Thoracic aorta (tissue), 2 donors: ENCODE measurements around the gene MYL6. TPM values are rescaled to one million over a fixed set of nuclear protein-coding genes. Genes with fewer than 3 reads are reported as not detected.
"Not testable (repeated sequence)": the region's sequence is repeated elsewhere in the genome, so short reads cannot be mapped to it uniquely, and the experiment has no call there.

Source experiments
- ATAC-seq: fragments of 150-250 bp; one replicate; pipeline ENCODE4 v1.8.0; 2017; ENCODE audit warnings: low read depth; ENCODE audit not compliant: insufficient number of reproducible peaks, low FRiP score
- DNase-seq: peaks from one replicate; pipeline ENCODE4 v3.0.0-alpha.2; 2020; ENCODE audit warnings: low spot score
- H3K27ac ChIP-seq, 2 donors: fragments of 200-600 bp; sonication (generic); 1 replicate in 1 of 2; 2 replicates in 1 of 2; pipeline ENCODE4 v1.5.1; 2016; ENCODE audit warnings: mild to moderate bottlenecking in 2 of 2, moderate library complexity in 2 of 2
- H3K27me3 ChIP-seq: fragments of 200-600 bp; sonication (generic); replicated peaks from 2 replicates; pipeline ENCODE4 v1.6.0; 2016; ENCODE audit warnings: mild to moderate bottlenecking; ENCODE audit not compliant: insufficient read depth
- H3K36me3 ChIP-seq: fragments of 200-600 bp; sonication (generic); one replicate; pipeline ENCODE4 v1.5.1; 2016
- H3K4me1 ChIP-seq, 2 donors: fragments of 200-600 bp; sonication (generic); 1 replicate in 1 of 2; 2 replicates in 1 of 2; pipeline versions ENCODE4 v1.5.1 to v1.6.0; 2016; ENCODE audit warnings: low read depth in 2 of 2, mild to moderate bottlenecking in 1 of 2; ENCODE audit not compliant: control insufficient read depth in 1 of 2
- H3K4me3 ChIP-seq: fragments of 200-600 bp; sonication (generic); 2 replicates; pipeline ENCODE4 v1.5.1; 2016; ENCODE audit warnings: mild to moderate bottlenecking
- H3K9me3 ChIP-seq: fragments of 200-600 bp; sonication (generic); 2 replicates; pipeline ENCODE4 v1.5.1; 2016
- CTCF ChIP-seq: fragments of 200-600 bp; sonication (generic); IDR thresholded peaks from one replicate; pipeline ENCODE4 v1.5.1; 2019; ENCODE audit warnings: antibody characterized with exemption
- total RNA-seq, 2 donors: library from RNA; depleted of rRNA; stranded (reverse); fragments of >200 nt; gene quantifications; one replicate each; pipeline versions ENCODE4 v1.1.0 to v1.2.3, GENCODE V29; 2016

Gene MYL6
- total RNA-seq, 2 donors from 2014 or later = 1,762 to 3,064 TPM

- peak; percentile 2 for ATAC-seq
Observed at GRCh38 chr12:56189918-56190694, 31.9 kb downstream of the MYL6 start.

GRCh38 chr12:56190695-56191155 lies 32.6 kb downstream of the MYL6 start:
- H3K9me3 ChIP-seq = no peaks in the 10 kb centered on the region
- no peak for TF ChIP-seq CTCF
- H3K4me3 ChIP-seq = peak overlapping the region; percentile 90
- peaks cover 15 to 24% of the 10 kb centered on the region in 2 donors for H3K4me1 ChIP-seq
- DNase-seq (no peak), ATAC-seq (no peak)
- peaks cover 3% of the 10 kb centered on the region for H3K36me3 ChIP-seq
- no peaks in the 10 kb centered on the region for H3K27me3 ChIP-seq
- H3K27ac ChIP-seq = peak overlapping the region; percentile 98 to 100

More at GRCh38 chr12:56189918-56190694, 31.9 kb downstream of the MYL6 start:
- Histone ChIP-seq H3K36me3 (peaks cover 3% of the 10 kb centered on the region), H3K4me1 (peaks cover 15 to 24% of the 10 kb centered on the region in 2 donors), H3K9me3 (no peaks in the 10 kb centered on the region), H3K27ac (peak overlapping the region; percentile 98 to 100), H3K27me3 (no peaks in the 10 kb centered on the region), H3K4me3 (peak overlapping the region; percentile 90)
- peak; percentile 28 for DNase-seq
- peak; percentile 34 for TF ChIP-seq CTCF

GRCh38 chr12:56192582-56192981 lies 34.4 kb downstream of the MYL6 start:
- Histone ChIP-seq H3K36me3 (no peaks in the 10 kb centered on the region), H3K4me3 (no peak overlapping the region), H3K9me3 (no peaks in the 10 kb centered on the region), H3K27ac (no peak overlapping the region), H3K27me3 (no peaks in the 10 kb centered on the region), H3K4me1 (peaks cover 14 to 25% of the 10 kb centered on the region in 2 donors)
- TF ChIP-seq CTCF = no peak
- DNase-seq = no peak
- no peak for ATAC-seq

- no peaks in the 10 kb centered on the region for H3K27me3 ChIP-seq
- H3K4me1 ChIP-seq = peaks cover 8 to 20% of the 10 kb centered on the region in 2 donors
- ATAC-seq (peak; percentile 25), DNase-seq (peak; percentile 63)
- no peaks in the 10 kb centered on the region for H3K9me3 ChIP-seq
- no peaks in the 10 kb centered on the region for H3K36me3 ChIP-seq
- TF ChIP-seq CTCF = peak; percentile 77
- H3K27ac ChIP-seq = no peak overlapping the region
- H3K4me3 ChIP-seq = no peak overlapping the region
Observed at GRCh38 chr12:56193025-56193578, 34.9 kb downstream of the MYL6 start.

GRCh38 chr12:56196818-56197550 lies 38.8 kb downstream of the MYL6 start:
- H3K36me3 ChIP-seq, DNase-seq, H3K4me3 ChIP-seq, H3K9me3 ChIP-seq, H3K4me1 ChIP-seq, H3K27me3 ChIP-seq: not testable (repeated sequence)
- H3K27ac ChIP-seq = peak overlapping the region in 1 of 2 donors; percentile 59
- ATAC-seq = peak; percentile 66
